Fibroblast of skin of left biceps (primary cell): Measurements from ENCODE around the gene WARS2.

Experiments
- DNase-seq, 2 experiments: peaks; one replicate each; pipeline ENCODE4 v3.0.0-alpha.2; 2013; ENCODE audit warnings: low read depth in 2 of 2

Gene WARS2

GRCh38 chr1:118984086-118984721 lies 156.2 kb downstream of the WARS2 start:
- no peak for DNase-seq

GRCh38 chr1:118983558-118984041 lies 156.9 kb downstream of the WARS2 start:
- no peak for DNase-seq

DNA sequence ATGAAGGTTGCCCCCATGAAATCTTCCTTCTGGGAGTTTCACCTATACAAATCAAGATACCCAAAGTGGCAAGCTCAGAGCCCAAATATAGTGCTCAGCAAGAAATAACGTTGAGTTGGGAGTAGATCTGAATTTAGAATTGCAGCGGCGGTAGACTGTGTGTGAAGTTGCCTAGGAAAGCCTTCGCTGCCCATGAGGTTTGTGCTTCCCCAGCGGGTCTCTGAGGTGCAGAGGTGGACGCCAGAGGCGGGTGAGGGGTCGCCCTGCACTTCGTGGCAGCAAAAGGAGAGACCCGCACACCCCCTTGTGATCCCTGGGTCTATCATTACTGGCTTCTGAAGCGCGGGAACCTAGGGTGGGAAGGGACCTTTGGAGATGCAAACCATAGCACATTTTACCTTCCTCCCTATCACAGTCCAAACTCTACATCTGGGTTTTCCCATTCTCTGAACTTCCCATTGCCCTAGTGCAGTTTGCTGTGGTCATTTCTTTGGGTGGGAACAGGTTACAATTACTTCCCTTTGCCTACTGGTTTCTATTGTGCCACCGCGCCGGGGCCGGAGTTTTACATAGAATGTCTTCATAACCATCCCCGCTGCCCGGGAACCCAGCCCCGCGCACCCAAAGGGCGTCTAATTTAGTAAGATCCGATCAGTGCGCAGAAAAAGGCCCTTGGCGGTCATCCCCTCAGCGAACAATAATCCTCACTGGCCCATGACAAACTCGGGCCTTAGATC lies 157.5 kb downstream of the WARS2 start:
- no peak for DNase-seq

DNA sequence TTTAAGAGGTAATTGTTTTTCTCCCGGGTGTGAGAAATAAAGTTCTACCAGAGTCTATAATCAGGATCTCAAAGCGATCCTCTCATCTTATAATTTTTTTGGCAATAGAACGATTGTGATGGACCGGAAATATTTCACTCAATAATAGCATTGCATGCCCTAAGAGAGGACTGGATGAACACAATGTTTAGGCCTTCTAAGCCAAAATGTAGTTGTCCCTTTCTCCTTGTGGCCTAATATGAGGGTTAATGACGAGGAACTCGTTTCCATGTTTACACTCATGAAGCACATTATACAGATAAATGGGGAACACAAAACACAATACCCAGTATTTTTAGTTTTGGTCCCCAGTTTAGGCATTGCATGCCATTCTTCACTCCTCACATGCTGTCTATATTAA lies 158.2 kb downstream of the WARS2 start:
- DNase-seq, result no peak

DNA sequence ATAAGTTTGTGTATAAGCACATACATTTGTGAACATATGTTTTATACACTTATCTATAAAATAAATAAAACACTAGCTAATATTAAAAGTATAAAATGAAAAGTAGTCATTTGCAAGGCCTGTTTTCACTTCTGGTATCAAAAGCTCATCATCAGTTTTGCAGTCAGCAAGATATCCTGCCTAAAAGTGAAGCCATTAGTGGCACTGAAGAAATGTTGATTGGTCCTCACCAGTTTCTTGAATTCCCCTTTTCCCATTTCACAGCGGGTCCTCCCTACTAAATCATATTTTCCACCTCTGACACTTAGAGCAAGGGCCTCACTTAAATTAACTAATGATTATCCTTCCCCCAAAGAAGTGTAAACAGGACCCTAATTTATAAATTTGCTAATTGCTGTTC lies 159.0 kb downstream of the WARS2 start:
- DNase-seq, result no peak
